Right lobe of liver (tissue), 6 donors: ENCODE results near the gene ENPP3. TPM values are rescaled to one million over a fixed set of nuclear protein-coding genes. Genes with fewer than 3 reads are reported as not detected.

ENCODE experiments used
- ATAC-seq, 4 donors: fragments of 200-7000 bp; cut with Tn5 transposase; one replicate each; pipeline ENCODE4 v1.9.1; 2020; ENCODE audit warnings: mild to moderate bottlenecking in 4 of 4, moderate library complexity in 4 of 4
- DNase-seq, 3 donors: peaks; one replicate each; pipeline ENCODE4 v3.0.0-alpha.2; 2020
- H3K27ac ChIP-seq, 3 donors: fragments of 200-600 bp; one replicate each; pipeline ENCODE4 v1.8.0; 2022
- H3K27me3 ChIP-seq, 2 donors: fragments of 200-600 bp; one replicate each; pipeline ENCODE4 v1.8.0; 2022
- H3K36me3 ChIP-seq, 4 donors: fragments of 200-600 bp; sonication (generic) in 1 of 4; one replicate each; pipeline versions ENCODE4 v1.5.1 to v1.8.0; 2017 to 2022; ENCODE audit warnings: control low read depth in 1 of 4
- H3K4me1 ChIP-seq, 4 donors: fragments of 200-600 bp; sonication (generic) in 1 of 4; one replicate each; pipeline versions ENCODE4 v1.5.1 to v1.8.0; 2017 to 2022; ENCODE audit warnings: control low read depth in 1 of 4
- H3K4me3 ChIP-seq, 3 donors: fragments of 200-600 bp; one replicate each; pipeline ENCODE4 v1.8.0; 2022
- H3K9me3 ChIP-seq, 4 donors: fragments of 200-600 bp; sonication (generic) in 1 of 4; one replicate each; pipeline versions ENCODE4 v1.5.1 to v1.8.0; 2017 to 2022; ENCODE audit warnings: control low read depth in 1 of 4
- POLR2A ChIP-seq: fragments of 450-650 bp; IDR thresholded peaks from one replicate; pipeline ENCODE4 v1.6.1; 2017; ENCODE audit warnings: antibody characterized with exemption, mild to moderate bottlenecking
- WGBS: methylation state at CpG from one replicate; pipeline ENCODE4 v1.1.6; 2018; ENCODE audit warnings: low coverage, low lambda C conversion rate; ENCODE audit not compliant: insufficient coverage; ENCODE audit errors: missing lambda C conversion rate; 5-methylcytosine and 5-hydroxymethylcytosine counted together
- intact Hi-C, 2 donors: fragments of 100-400 bp; cut with DNase I; formaldehyde crosslinking; loops; one replicate each; pipeline versions ENCODE4 v1.11.2 to v1.14.1; 2022
- total RNA-seq, 6 experiments: library from RNA; depleted of rRNA in 2 of 6; stranded (reverse); fragments of >200 nt in 2 of 6; fragmentation: NEBNext Ultra II Directional in 3 of 6; extraction: Animal tissue kit (Norgen Biotek cat#: 25700) in 3 of 6; gene quantifications; one replicate each; pipeline versions ENCODE4 v1.1.0 to v1.2.4, GENCODE V29; 2016 to 2023
- TF ChIP-seq, protein P1 (sequence below), 4 donors: fragments of 200-600 bp in 3 of 4; fragments of 450-650 bp in 1 of 4; IDR thresholded peaks; one replicate each; pipeline versions ENCODE4 v1.5.1 to v1.8.0; 2016 to 2022; ENCODE audit warnings: antibody characterized with exemption in 4 of 4, mild to moderate bottlenecking in 2 of 4
- donor health status: DM: no; HTN: yes; CAD: no.
- donor health status: DM: no; HTN: no; CAD: no.
- donor health status: DM: no; HTN: no; CAD: no.
- donor health status: DM: no; HTN: yes; CAD: no.
- donor health status: DM: no; HTN: yes; CAD: no.

Gene ENPP3
- total RNA-seq, 6 experiments from 2014 or later: 0.63 to 2.7 (median 1.5) TPM

DNA sequence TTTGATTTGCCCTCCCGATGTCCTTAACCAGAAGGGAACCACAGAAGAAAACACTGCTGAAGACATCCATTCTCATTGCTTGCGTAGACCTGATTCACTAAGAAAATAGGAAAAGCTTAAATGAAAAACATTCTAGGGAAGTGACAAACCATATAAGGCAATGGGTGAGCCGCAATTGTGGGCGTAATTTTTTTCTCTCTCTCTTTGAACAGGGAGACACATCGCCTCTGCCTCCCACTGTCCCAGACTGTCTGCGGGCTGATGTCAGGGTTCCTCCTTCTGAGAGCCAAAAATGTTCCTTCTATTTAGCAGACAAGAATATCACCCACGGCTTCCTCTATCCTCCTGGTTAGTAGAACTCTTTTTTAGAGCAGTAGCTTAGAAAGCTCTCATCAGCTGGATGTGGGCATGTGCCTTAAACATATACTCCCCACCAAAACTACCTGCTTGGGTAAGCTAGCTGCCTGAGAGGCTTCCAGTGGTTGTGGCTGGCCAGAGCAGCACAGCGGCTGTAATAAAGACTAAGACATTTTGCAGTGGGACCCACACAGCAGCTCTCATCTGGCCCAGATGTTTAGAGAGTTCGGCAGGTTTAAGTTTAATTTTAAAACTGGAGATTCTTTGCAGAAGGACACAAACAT is 96.4 kb downstream of the ENPP3 start:
- Histone ChIP-seq H3K9me3 (no peaks in the 10 kb centered on the region), H3K36me3 (no peaks in the 10 kb centered on the region), H3K27me3 (no peaks in the 10 kb centered on the region), H3K4me3 (no peak overlapping the region), H3K27ac (no peak overlapping the region), H3K4me1 (no peaks in the 10 kb centered on the region)
- TF ChIP-seq, protein P1, sequence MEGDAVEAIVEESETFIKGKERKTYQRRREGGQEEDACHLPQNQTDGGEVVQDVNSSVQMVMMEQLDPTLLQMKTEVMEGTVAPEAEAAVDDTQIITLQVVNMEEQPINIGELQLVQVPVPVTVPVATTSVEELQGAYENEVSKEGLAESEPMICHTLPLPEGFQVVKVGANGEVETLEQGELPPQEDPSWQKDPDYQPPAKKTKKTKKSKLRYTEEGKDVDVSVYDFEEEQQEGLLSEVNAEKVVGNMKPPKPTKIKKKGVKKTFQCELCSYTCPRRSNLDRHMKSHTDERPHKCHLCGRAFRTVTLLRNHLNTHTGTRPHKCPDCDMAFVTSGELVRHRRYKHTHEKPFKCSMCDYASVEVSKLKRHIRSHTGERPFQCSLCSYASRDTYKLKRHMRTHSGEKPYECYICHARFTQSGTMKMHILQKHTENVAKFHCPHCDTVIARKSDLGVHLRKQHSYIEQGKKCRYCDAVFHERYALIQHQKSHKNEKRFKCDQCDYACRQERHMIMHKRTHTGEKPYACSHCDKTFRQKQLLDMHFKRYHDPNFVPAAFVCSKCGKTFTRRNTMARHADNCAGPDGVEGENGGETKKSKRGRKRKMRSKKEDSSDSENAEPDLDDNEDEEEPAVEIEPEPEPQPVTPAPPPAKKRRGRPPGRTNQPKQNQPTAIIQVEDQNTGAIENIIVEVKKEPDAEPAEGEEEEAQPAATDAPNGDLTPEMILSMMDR (IDR thresholded peaks at IDR 0.05): no peak
- TF ChIP-seq POLR2A: no peak
- WGBS: 80% methylated on average over 7 of the region's 9 CpGs
- ATAC-seq (peak in 1 of 4 donors; percentile 16), DNase-seq (no peak)
- intact Hi-C loops: no loop called here

GRCh38 chr6:131736003-131736596 is 99.0 kb downstream of the ENPP3 start:
- DNase-seq (no peak), ATAC-seq (no peak)
- H3K4me1 ChIP-seq: no peaks in the 10 kb centered on the region
- no peaks in the 10 kb centered on the region for H3K36me3 ChIP-seq
- H3K27ac ChIP-seq: no peak overlapping the region
- 85% methylated on average over 8 of the region's 9 CpGs for WGBS
- intact Hi-C loops: no loop called here
- no peaks in the 10 kb centered on the region for H3K27me3 ChIP-seq
- TF ChIP-seq, protein P1 (IDR thresholded peaks at IDR 0.05): no peak
- no peak for TF ChIP-seq POLR2A
- H3K9me3 ChIP-seq: no peaks in the 10 kb centered on the region
- no peak overlapping the region for H3K4me3 ChIP-seq

DNA sequence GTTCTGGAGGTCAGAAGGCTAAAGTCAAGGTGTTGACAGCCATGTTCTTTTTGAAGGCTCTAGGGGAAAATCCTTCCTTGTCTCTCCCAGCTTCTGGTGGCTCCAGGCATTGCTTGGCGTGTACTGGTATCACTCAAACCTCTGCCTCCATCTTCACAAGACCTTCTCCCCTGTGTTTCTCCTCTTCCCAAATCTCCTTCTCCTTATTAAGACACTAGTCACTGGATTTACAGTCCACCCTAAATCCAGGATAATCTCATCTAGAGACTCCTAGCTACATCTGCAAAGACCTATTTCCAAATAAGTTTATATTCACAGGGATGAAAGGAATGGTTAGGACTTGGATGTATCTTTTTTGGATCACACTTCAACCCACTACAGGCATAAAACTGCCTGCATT is 99.7 kb downstream of the ENPP3 start:
- H3K27me3 ChIP-seq: no peaks in the 10 kb centered on the region
- no peak for TF ChIP-seq POLR2A
- TF ChIP-seq, protein P1 (IDR thresholded peaks at IDR 0.05): no peak
- no peaks in the 10 kb centered on the region for H3K36me3 ChIP-seq
- H3K27ac ChIP-seq: no peak overlapping the region
- 89% methylated on average over 1 of the region's 1 CpG for WGBS
- no peaks in the 10 kb centered on the region for H3K4me1 ChIP-seq
- no peak overlapping the region for H3K4me3 ChIP-seq
- no peak for DNase-seq
- no peaks in the 10 kb centered on the region for H3K9me3 ChIP-seq
- no peak for ATAC-seq
- intact Hi-C loops: no loop called here

- H3K9me3 ChIP-seq: no peaks in the 10 kb centered on the region
- no peaks in the 10 kb centered on the region for H3K36me3 ChIP-seq
- intact Hi-C loops: no loop called here
- 67% methylated on average over 5 of the region's 5 CpGs for WGBS
- TF ChIP-seq, protein P1 (IDR thresholded peaks at IDR 0.05): no peak
- no peak for TF ChIP-seq POLR2A
- no peaks in the 10 kb centered on the region for H3K27me3 ChIP-seq
- DNase-seq (no peak), ATAC-seq (no peak)
- H3K4me1 ChIP-seq: no peaks in the 10 kb centered on the region
- H3K27ac ChIP-seq: no peak overlapping the region
- no peak overlapping the region for H3K4me3 ChIP-seq
Observed at GRCh38 chr6:131739136-131739535, 102.0 kb downstream of the ENPP3 start.
